PFSK-1 (cell line): ENCODE data around the gene P3R3URF.

Source experiments
- FOXP2 ChIP-seq: optimal IDR thresholded peaks from 2 replicates; pipeline ENCODE3; 2011; ENCODE audit warnings: borderline replicate concordance, control low read depth, inconsistent platforms; ENCODE audit not compliant: insufficient read depth; ENCODE audit errors: extremely low read length, extremely low read depth
- POLR2AphosphoS5 ChIP-seq: IDR thresholded peaks from 2 replicates; pipeline ENCODE4 v1.6.1; 2012; ENCODE audit warnings: low read depth, mild to moderate bottlenecking, control low read depth, low read length, moderate library complexity
- REST ChIP-seq, 2 experiments: IDR thresholded peaks; 2 replicates each; pipeline versions ENCODE4 v1.6.1 to v1.8.0; 2011 to 2012; ENCODE audit warnings: low read depth in 2 of 2, low read length in 2 of 2, control low read depth in 1 of 2, inconsistent platforms in 1 of 2, mild to moderate bottlenecking in 1 of 2, moderate library complexity in 1 of 2; ENCODE audit not compliant: insufficient read depth in 1 of 2
- SIN3A ChIP-seq: IDR thresholded peaks from 2 replicates; pipeline ENCODE4 v1.6.1; 2012; ENCODE audit warnings: mild to moderate bottlenecking, low read length, moderate library complexity, borderline replicate concordance; ENCODE audit not compliant: insufficient read depth
- TAF1 ChIP-seq: IDR thresholded peaks from 2 replicates; pipeline ENCODE4 v1.6.1; 2012; ENCODE audit warnings: low read length, control low read depth, borderline replicate concordance; ENCODE audit not compliant: insufficient read depth

Gene P3R3URF

DNA sequence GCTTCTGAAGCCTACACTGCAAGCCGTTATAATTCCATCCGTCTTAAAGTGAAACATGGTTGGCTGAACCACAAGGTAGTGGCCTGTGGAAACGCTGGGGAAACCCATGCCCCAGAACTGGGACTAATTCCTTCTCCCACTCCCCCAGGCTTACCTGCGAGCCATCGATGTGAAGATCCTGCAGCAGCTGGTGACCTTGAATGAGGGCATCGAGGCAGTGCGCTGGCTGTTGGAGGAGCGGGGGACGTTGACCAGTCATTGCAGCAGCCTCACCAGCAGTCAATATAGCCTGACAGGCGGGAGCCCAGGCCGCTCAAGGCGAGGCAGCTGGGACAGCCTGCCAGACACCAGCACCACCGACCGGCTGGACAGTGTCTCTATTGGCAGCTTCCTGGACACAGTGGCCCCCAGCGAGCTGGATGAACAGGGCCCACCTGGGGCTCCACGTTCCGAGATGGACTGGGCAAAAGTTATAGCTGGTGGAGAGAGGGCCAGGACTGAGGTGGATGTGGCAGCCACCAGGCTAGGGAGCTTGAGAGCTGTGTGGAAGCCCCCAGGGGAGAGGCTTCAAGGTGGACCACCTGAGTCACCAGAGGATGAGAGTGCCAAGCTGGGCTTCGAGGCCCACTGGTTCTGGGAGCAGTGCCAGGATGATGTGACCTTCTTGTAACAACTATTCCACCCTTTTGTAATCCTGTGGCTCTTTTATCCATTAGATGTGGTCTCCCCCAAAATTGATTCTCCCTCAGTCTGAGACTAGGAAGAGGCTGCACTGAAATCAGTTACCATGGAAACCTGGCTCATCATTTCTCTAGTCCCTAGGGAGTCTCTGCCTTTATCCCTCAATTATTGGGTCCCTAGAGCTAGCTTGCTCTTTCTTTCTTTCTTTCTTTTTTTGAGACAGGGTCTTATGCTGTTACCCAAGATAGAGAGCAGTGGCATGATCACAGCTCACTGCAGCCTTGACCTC, 43.5 kb upstream of the P3R3URF start:
- TF ChIP-seq REST (IDR thresholded peaks at IDR 0.05; ENCODE audit: insufficient read depth in 1 of 2, low read depth in 2 of 2, low read length in 2 of 2) (no peak), FOXP2 (no peak), TAF1 (no peak), POLR2AphosphoS5 (no peak), SIN3A (no peak)

GRCh38 chr1:46218443-46218842, 42.2 kb upstream of the P3R3URF start:
- TF ChIP-seq TAF1, result no peak
- no peak for TF ChIP-seq POLR2AphosphoS5
- TF ChIP-seq REST (IDR thresholded peaks at IDR 0.05; ENCODE audit: insufficient read depth in 1 of 2, low read depth in 2 of 2, low read length in 2 of 2), result no peak
- no peak for TF ChIP-seq FOXP2
- no peak for TF ChIP-seq SIN3A

- TF ChIP-seq REST (IDR thresholded peaks at IDR 0.05; ENCODE audit: insufficient read depth in 1 of 2, low read depth in 2 of 2, low read length in 2 of 2), result no peak
- TF ChIP-seq FOXP2, result no peak
- no peak for TF ChIP-seq TAF1
- no peak for TF ChIP-seq SIN3A
These were observed 39.2 kb upstream of the P3R3URF start for GRCh38 chr1:46215504-46215903.

DNA sequence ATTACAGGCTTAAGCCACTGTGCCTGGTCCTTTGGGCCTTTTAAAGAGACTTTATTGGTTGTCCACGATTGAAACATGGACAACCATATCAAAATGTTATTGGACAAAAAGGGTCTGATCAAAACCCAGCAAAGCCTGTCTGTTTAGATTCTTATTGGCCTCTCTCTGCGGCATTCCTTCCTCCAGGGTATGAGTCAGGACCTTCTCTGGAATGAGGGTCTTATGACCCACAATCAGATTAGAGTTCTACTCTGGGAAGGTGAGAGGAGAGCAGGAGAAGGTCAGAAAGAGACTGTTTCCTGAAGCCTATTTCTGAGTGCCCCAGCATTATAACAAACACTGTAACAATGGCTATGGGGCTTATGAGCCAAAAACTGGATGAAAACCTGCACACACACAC, 34.8 kb upstream of the P3R3URF start:
- TF ChIP-seq REST (IDR thresholded peaks at IDR 0.05; ENCODE audit: insufficient read depth in 1 of 2, low read depth in 2 of 2, low read length in 2 of 2) (no peak), POLR2AphosphoS5 (no peak), SIN3A (no peak), TAF1 (no peak), FOXP2 (no peak)
